Testis (tissue), 2 donors: Measurements from ENCODE around the gene ALPK3.

ENCODE experiments used
- POLR2A ChIP-seq: fragments of 450-650 bp; IDR thresholded peaks from one replicate; pipeline ENCODE4 v1.6.1; 2017; ENCODE audit warnings: antibody characterized with exemption, mild to moderate bottlenecking, moderate library complexity
- TF ChIP-seq, protein P1 (sequence below), 3 experiments: fragments of 450-650 bp in 2 of 3; fragments of 200-600 bp in 1 of 3; sonication (generic) in 1 of 3; IDR thresholded peaks; one replicate each; pipeline ENCODE4 v1.5.1; 2016 to 2019; ENCODE audit warnings: antibody characterized with exemption in 3 of 3, mild to moderate bottlenecking in 2 of 3, moderate library complexity in 1 of 3

- TF ChIP-seq, protein P1, sequence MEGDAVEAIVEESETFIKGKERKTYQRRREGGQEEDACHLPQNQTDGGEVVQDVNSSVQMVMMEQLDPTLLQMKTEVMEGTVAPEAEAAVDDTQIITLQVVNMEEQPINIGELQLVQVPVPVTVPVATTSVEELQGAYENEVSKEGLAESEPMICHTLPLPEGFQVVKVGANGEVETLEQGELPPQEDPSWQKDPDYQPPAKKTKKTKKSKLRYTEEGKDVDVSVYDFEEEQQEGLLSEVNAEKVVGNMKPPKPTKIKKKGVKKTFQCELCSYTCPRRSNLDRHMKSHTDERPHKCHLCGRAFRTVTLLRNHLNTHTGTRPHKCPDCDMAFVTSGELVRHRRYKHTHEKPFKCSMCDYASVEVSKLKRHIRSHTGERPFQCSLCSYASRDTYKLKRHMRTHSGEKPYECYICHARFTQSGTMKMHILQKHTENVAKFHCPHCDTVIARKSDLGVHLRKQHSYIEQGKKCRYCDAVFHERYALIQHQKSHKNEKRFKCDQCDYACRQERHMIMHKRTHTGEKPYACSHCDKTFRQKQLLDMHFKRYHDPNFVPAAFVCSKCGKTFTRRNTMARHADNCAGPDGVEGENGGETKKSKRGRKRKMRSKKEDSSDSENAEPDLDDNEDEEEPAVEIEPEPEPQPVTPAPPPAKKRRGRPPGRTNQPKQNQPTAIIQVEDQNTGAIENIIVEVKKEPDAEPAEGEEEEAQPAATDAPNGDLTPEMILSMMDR (IDR thresholded peaks at IDR 0.05), result no peak
- no peak for TF ChIP-seq POLR2A
Measured at GRCh38 chr15:84819791-84820190, 2.6 kb downstream of the ALPK3 start.
